Inflammatory macrophage treated with lipopolysaccharide for 4 hours (primary cell): ENCODE results near the gene SLC35A4.
"Not testable (repeated sequence)": the region's sequence is repeated elsewhere in the genome, so short reads cannot be mapped to it uniquely, and the experiment has no call there.

ENCODE experiments used
- DNase-seq: peaks from one replicate; pipeline ENCODE4 v3.0.0-alpha.2; 2020

The SLC35A4 gene

DNA sequence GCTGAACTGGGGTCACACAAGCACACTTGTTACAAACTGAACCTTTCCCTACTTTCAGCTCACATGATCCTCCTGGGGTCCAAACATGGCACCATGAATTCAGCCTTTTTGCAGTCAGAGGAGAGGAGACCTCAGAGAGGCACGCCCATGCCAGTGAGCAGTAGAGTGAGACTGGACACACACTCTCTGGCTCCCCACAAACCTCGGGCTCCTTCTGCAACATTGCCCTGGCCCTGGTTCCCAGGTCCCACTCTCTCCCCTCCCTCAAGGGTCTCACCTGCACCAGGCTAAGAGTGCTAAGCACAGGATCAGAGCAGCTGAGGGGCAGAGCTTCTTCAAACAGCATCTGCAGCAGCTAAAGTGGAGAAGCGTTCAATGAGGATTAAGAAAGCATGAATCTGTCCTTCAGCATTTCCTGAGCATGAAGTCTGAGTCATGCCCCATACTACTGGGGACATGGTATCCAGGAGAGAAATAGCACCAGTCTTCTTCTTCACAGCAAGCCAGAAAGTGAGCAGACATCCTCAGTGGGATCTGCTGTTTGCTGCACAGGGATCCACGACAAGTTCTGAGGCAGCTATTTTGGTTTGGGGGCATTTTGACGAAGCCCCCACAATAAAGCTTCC is 27.2 kb downstream of the SLC35A4 start:
- peak; percentile 78 for DNase-seq

DNA sequence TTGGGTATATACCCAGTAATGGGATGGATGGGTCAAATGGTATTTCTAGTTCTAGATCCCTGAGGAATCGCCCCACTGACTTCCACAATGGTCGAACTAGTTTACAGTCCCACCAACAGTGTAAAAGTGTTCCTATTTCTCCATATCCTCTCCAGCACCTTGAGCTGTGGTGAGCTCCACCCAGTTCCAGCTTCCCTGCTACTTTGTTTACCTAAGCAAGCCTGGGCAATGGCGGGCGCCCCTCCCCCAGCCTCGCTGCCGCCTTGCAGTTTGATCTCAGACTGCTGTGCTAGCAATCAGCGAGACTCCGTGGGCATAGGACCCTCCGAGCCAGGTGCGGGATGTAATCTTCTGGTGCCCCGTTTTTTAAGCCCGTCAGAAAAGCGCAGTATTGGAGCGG is 28.4 kb downstream of the SLC35A4 start:
- not testable (repeated sequence) for DNase-seq

DNA sequence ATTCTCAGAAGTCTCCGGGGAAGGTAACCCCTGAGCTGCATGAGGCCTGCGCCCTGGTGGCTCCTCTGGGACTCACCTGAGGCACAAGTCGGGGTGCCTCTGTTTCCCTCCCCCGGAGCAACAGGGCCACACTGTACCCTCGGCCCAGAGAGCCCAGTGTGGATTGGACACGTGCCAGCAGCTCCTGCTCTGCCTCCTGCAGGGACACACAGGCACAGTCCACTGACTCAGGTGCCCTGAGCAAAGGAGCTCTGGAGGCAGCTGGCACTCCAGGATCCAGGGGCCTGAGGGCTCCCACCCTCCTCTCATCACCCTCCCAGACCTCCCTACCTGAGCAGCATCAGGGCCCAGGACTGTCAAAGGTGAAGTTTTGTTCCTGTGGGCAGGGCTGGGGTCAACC is 29.5 kb downstream of the SLC35A4 start:
- no peak for DNase-seq

DNA sequence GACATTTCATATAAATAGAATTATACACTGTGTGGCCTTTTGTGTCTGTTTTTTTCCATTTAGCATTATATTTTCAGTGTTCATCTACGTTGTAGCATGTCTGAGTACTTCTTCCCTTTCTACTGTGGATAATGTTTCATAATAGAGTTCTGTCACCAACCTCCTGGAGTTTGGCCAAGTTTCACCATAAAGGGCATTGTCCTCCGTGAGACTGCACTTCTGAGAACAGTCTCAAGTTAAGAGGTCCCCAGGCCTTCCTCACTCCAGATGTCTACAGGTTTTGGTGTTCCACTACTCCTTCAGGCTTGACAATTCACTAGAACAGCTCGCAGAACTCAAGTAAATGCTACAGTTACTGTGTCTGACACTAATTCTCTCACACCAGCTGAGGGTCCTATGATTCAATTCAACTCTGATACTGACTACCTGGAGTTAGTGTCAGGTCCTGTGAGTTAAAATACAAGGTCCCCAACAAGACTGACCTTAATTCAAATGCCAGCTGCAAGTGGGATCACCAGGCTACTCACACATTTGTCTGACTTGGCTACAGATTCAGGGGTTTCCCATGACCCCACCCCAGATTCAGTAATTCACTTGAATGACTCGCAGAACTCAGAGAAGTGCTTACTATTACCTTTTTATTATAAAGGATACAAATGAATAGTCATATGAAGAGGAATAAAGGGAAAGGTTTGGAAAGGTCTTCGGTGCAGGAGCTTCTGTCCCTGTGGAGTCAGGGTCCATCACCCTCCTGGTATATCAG is 31.1 kb downstream of the SLC35A4 start:
- DNase-seq = peak; percentile 95

DNA sequence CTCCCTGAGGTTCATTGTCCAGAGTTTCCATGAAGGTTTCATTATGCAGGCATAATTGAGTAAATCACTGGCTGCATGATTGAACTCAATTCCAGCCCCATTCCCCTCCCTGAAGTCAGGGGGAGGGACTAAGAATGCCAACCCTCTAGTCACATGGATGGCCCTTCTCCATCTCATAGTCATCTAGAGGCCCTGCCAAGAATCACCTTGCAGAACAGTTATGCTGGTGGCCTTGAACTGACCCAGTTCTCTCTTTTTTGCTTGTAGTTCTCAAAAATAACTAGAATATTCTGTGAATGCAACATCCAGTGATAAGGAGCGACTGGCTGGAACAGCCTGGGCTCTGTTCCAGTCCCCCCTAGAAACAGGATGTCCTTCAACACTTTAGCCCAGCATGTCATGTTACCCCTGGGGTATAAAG is 31.7 kb downstream of the SLC35A4 start:
- peak; percentile 44 for DNase-seq

DNA sequence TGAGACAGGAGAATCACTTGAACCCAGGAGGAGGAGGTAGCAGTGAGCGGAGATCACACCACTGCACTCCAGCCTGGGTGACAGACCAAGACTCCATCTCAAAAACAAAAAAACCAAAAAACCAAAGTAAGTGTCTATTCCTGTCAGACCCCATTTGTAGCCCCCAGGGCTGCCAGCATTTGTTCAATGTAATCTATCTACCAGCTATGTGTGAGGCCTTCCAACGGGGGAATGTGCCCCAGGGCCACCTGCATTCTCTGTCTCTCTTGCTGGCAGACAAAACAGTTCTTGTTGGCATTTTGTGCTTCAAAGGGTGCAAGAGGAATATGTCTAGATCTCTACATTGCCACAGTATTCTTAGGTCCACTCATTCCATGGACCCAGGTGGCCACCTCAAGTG is 34.2 kb downstream of the SLC35A4 start:
- no peak for DNase-seq

DNA sequence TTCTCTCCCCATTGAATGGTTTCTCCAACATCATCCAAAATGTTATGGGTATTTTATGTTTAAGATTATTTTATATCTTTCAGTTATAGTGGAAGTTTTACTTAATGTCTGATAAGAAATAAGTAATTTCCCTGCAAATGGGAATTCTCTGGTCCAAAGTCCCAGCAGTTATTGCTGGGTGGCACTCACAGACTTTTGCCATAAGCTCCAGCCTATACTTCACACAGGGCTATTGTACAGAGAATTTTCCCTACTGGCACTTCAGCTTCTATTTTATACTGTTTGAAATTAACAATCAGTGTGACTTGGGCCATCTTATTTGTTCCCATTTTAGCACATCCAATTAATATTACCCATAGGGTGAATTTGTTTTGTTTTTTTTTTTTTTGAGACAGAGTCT is 35.5 kb downstream of the SLC35A4 start:
- no peak for DNase-seq

DNA sequence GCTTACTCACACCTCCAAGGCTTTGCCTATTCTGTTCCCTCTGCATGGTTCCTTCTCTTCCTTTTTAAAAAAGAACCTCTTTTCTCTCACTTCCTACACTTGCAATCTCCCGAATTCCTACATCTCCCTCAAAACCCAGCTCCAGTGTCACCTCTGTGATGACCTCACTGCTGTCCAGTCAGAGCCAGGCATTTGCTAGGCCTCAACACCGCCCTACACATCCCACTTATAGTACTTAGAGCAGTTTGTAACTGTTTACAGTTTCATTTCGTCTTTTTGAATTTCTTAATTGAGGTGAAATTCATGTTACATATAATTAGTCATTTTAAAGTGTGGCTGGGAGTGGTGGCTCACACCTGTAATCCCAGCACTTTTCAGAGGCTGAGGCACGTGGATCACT is 37.5 kb downstream of the SLC35A4 start:
- peak; percentile 93 for DNase-seq

DNA sequence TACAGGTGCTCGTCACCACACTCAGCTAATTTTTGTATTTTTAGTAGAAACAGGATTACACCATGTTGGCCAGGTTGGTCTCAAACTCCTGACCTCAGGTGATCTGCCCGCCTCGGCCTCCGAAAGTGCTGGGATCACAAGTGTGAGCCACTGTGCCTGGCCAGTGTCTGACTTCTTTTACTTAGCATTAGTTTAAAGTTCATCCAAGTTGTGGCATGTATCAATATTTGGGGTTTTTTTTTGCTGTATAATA is 38.7 kb downstream of the SLC35A4 start:
- DNase-seq = not testable (repeated sequence)

DNA sequence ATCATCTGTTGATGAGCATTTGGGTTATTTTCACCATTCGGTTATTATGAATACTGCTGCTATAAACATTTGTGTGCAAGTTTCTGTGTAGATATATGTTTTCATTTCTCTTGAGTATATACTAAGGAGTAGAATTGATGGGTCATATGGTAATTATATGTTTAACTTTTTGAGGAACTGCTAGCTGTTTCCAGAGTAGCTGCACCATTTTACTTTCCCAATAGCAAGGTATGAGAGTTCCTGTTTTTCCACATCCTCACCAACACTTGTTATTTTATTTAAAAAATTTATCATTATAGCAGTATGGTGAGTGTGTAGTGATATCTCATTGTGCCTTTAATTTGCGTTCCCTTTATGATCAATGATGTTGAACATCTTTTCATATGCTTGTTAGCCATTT is 39.1 kb downstream of the SLC35A4 start:
- peak; percentile 47 for DNase-seq

DNA sequence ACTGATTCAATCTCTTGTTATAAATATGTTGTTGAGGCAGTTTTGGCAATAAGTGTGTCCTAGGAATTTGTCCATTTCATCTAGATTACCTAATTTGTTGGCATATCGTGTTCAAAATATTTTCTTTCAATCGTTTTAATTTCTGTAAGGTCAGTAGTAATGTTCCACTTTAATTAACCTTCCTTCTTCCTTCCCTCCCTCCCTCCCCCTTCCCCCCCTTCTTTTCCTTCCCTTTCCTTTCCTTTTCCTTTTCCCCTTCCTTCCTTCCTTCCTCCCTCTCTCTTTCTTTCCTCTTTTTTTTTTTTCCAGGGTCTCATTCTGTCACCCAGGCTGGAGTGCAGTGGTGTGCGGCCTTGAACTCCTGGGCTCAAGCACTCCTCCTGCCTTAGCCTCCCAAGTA is 41.3 kb downstream of the SLC35A4 start:
- no peak for DNase-seq

DNA sequence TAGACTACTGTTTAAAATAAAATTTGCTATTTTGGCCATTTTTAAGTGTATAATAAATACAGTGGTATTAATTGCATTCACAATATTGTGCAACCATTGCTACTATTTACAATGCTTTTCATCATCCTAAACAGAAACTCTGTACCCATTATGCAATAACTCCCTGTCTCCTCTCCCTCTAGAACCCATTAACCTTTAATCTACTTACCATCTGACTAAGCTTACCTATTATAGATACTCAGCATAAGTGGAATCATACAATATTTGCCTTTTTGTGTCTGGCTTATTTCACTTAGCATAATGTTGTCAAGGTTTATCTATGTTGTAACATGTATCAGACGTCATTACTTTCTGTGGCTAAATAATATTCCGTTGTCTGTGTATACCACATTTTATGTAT is 42.4 kb downstream of the SLC35A4 start:
- peak; percentile 79 for DNase-seq

DNA sequence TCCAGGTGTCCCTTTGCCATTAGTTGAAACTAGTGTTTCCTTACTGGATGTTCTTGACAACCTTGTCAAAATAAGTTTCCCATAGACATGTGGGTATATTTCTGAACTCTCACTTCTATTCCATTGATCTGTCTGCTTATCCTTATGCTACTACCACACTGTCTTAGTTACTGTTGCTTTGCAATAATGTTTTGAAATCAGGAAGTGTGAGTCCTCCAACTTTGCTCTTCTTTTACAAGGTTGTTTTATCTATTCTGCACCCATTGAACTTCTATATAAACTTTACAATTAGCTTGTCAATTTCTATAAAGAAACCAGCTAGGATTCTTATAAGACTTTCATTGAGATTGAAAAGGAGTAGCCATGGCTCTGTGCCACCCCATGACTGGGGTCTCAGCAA is 44.1 kb downstream of the SLC35A4 start:
- DNase-seq = peak; percentile 57

DNA sequence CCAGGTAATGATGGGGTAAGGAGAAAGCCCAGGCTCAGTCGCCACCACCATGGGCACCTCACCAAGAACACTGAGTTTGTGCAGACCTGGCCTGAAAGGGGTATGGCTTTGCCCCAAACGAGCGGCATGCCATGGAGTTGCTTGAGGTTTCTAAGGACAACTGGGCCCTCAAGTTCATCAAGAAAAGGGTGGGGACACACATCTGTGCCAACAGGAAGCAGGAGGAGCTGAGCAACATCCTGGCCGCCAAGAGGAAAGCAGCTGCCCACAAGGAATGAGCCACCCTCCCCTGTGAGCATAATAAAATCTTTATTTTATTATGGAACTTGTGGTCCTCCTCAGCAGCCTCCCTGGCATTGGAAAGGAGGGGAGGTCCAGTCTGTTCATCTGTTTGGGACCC is 44.5 kb downstream of the SLC35A4 start:
- peak; percentile 88 for DNase-seq

DNA sequence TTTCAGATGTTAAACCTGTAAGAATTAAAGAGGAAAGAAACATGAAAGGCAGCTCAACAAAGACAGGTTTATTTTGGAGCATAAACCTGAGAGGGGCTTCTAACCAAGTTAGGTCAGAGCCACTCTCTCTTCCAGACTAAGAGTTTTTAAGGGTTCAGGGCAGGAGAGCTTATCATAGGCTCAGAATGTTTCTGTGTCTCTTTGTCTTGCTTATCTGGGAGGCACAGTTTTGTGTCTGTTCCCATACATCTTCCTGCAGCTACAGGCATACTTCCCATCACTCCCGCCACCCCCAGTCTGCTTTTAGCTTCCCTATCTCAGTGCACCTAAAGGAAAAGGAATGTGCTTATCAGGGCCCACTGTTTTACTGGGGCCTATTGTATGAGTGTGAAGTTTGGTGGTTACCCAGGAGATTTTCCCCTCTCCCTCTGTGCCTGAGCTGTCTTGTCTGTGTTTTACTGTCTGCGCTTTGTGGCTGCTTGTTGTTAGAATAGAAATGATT is 46.4 kb downstream of the SLC35A4 start:
- no peak for DNase-seq
